Bronchial smooth muscle cell (primary cell): ENCODE data around the gene BAHD1. TPM values are rescaled to one million over a fixed set of nuclear protein-coding genes. Genes with fewer than 3 reads are reported as not detected.

Experiments used
- total RNA-seq: library from RNA; depleted of rRNA; stranded (reverse); fragments of >200 nt; gene quantifications from 2 replicates; pipeline ENCODE4 v1.2.1, GENCODE V29; 2014

Gene BAHD1
- total RNA-seq, result 3.5 and 5.2 TPM in 2 replicates

DNA sequence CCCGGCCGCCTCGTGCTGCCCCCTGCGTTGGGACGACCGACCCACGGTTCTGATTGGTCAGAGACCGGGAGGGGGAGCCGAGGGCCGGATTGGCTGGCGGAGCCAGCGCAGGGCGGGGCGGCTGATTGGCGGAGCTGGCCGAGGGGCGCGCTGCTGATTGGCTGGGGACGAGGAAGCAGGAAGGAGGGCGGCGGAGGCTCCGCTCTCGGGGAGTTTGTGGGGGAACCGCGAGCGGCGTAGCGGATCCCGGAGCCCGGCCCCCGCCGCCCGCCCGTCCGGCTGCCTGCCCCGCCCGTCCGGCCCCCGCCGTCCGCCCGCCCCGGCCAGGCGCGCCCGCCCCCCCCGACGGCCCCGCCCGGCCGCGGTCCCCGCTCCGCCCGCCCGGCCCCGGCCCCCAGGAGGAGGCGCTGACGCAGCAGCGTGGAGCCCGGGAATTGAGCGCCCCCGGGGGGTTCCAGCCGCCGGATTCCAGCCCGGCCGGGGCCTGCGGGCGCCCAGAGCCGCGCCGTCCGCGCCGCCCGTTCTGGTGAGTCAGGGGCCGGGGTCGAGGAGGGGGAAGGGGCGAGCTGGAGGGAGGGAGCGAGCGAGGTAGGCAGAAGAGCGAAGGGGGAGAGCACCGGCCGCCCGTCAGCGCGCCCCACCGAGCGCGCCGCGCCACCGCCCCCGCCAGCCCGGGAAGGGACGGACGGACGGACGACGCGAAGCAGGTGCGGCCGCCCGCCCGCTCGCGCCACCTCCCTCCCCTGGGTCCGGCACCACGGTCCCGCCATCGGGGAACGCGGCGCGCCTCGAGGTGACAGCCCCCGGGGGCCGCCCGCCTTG lies at the start of gene BAHD1:
Gene BAHD1, plus strand, starts transcription at position 211 of the 822 bp plus-strand sequence. CDS start 17,512 bp downstream, outside the sequence.

DNA sequence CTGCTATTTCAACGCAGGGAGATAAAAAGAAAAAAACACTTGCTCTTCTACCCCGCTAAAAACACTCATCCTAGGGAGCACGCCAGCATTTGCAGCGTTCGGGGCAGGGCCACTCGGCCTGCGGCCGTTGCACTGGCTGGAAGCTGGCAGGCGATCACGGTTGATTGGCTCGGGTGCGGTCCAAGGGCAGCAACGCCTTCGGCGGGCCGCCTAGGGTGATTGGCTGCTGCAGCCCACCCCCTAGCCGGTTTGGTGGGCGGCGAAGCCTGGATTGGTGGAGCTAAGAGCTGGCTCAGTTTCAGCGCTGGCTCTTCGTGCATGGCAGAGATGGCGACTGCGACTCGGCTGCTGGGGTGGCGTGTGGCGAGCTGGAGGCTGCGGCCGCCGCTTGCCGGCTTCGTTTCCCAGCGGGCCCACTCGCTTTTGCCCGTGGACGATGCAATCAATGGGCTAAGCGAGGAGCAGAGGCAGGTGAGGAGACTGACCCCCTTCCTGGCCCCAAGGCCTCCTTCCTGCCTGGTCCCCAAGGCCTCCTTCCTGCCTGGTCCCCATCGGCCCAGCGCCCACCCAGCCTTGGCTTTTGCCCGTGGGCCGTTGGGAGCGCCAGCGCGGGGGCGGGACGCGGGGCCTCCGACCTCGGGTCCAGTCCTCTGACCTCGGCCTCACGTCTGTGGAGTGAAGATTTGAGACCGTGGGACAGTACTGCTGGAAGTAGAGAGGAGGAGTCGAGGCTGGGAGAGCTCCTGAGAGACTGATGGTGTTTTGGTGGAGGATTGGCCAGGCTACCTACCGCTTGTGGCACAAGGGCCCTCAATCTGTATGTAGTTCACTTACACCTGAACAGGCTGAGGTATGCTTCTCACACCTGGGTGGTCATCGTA lies 35.0 kb upstream of the BAHD1 start, which contains the start of gene IVD:
Gene IVD, plus strand, starts transcription at position 295 of the 881 bp plus-strand sequence. Its CDS starts 33 bp downstream, at position 328.

DNA sequence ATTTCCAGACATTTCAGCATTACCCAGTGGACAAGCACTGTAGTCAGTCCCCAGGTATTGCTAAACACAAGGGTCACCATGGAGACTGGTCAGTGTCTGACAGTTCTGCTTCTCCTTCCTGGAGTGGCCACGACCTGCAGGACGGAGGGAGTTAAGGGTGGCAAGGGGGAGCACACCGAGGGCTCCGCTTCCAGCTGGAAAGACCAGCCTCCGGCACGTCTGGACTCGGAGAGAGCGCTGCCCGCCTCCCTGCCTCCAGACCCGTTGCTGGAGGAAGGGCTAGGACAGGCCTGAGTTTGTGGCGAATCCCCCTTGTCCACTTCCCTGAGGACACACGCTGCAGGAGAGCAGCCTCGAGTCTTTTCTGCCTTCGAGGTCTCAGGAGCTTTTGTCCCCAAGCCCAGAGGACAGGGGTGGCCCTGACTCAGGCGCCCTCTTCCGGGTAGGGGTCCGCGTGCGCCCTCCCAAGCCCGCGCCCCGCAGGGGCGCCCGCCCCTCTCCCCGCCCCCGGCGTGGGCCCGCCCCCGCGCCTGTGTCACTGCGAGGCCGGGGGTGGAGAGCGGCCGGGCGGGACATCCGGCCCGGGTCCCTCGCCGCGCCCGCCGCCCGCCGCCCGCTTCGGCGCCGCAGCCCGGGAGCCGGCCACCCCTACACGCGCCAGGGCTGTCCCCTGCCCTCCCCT lies 29.8 kb downstream of the BAHD1 start, which contains the start of gene CHST14:
Gene CHST14, plus strand, starts transcription at position 562 of the 682 bp plus-strand sequence. CDS start 230 bp downstream, outside the sequence.

Other genes with a start within 250 kb of the BAHD1 start
- under 0.01 and 0.16 TPM in 2 replicates for gene PAK6, start 201.9 kb upstream of the BAHD1 start, total RNA-seq
- not detected in 2 replicates for gene ANKRD63, start 157.9 kb upstream of the BAHD1 start, total RNA-seq
- under 0.01 and 0.16 TPM in 2 replicates for gene PLCB2, start 133.0 kb upstream of the BAHD1 start, total RNA-seq
- gene INAFM2, start 117.3 kb upstream of the BAHD1 start, total RNA-seq, result 2.2 and 5.5 TPM in 2 replicates
- 6.0 and 18.8 TPM in 2 replicates for gene CCDC9B, start 100.0 kb upstream of the BAHD1 start, total RNA-seq
- gene PHGR1, start 89.9 kb upstream of the BAHD1 start, total RNA-seq, result not detected in 2 replicates
- gene DISP2, start 82.7 kb upstream of the BAHD1 start, total RNA-seq, result under 0.01 and 0.16 TPM in 2 replicates
- gene KNSTRN, start 58.2 kb upstream of the BAHD1 start, total RNA-seq, result 12.9 and 15.0 TPM in 2 replicates
- 30.3 and 38.5 TPM in 2 replicates for gene IVD, start 35.2 kb upstream of the BAHD1 start, total RNA-seq
- gene CHST14, start 30.0 kb downstream of the BAHD1 start, total RNA-seq, result 5.2 and 6.0 TPM in 2 replicates
- gene CCDC32, start 124.1 kb downstream of the BAHD1 start, total RNA-seq, result 10.6 and 14.4 TPM in 2 replicates
- 10.9 and 14.6 TPM in 2 replicates for gene RPUSD2, start 128.3 kb downstream of the BAHD1 start, total RNA-seq
- gene KNL1, start 153.3 kb downstream of the BAHD1 start, total RNA-seq, result 0.52 and 1.7 TPM in 2 replicates